H1 (cell line): ENCODE measurements around the gene ADD3.

ENCODE experiments used
- BRCA1 ChIP-seq: IDR thresholded peaks from 2 replicates; pipeline ENCODE4 v1.6.1; 2012; ENCODE audit warnings: low read depth, low read length, improper control_type of control experiment
- YY1 ChIP-seq: IDR thresholded peaks from 2 replicates; pipeline ENCODE4 v1.6.1; 2011; ENCODE audit warnings: low read depth, mild to moderate bottlenecking, low read length

GRCh38 chr10:110039254-110039653, 31.5 kb downstream of the ADD3 start:
- TF ChIP-seq BRCA1 (no peak), YY1 (no peak)
